GM19372 (cell line): ENCODE measurements around the gene PIK3CB.

ENCODE experiments used
- ATAC-seq: cut with Tn5 transposase; IDR thresholded peaks from one replicate; pipeline ENCODE4 v1.9.1; 2021; ENCODE audit warnings: mild to moderate bottlenecking, low read depth, moderate library complexity; ENCODE audit not compliant: unreplicated experiment

PIK3CB gene

GRCh38 chr3:138834596-138835396, at the start of gene PIK3CB:
Gene PIK3CB (minus strand): TSS chr3:138834928. CDS start chr3:138759343, 75,585 bp downstream.
- ATAC-seq: peak; percentile 85

- ATAC-seq: no peak
These were observed 46.5 kb upstream of the PIK3CB start for GRCh38 chr3:138881233-138881632.

- no peak for ATAC-seq
These were observed 45.0 kb upstream of the PIK3CB start for GRCh38 chr3:138879541-138880380.

GRCh38 chr3:138877226-138877625, 42.5 kb upstream of the PIK3CB start:
- ATAC-seq: no peak

GRCh38 chr3:138875754-138876664, 41.3 kb upstream of the PIK3CB start:
- no peak for ATAC-seq

GRCh38 chr3:138875096-138875753, 40.5 kb upstream of the PIK3CB start:
- ATAC-seq: no peak

GRCh38 chr3:138873471-138874278, 38.9 kb upstream of the PIK3CB start:
- no peak for ATAC-seq

- ATAC-seq: no peak
These were observed 37.9 kb upstream of the PIK3CB start for GRCh38 chr3:138872632-138873031.

- no peak for ATAC-seq
These were observed 33.3 kb upstream of the PIK3CB start for GRCh38 chr3:138867996-138868395.

GRCh38 chr3:138863776-138864113, 29.0 kb upstream of the PIK3CB start:
- ATAC-seq: no peak

- no peak for ATAC-seq
These were observed 28.4 kb upstream of the PIK3CB start for GRCh38 chr3:138862924-138863775.

- ATAC-seq: no peak
These were observed 27.8 kb upstream of the PIK3CB start for GRCh38 chr3:138862531-138862923.

GRCh38 chr3:138861798-138862197, 27.1 kb upstream of the PIK3CB start:
- no peak for ATAC-seq

- no peak for ATAC-seq
These were observed 22.1 kb upstream of the PIK3CB start for GRCh38 chr3:138856799-138857198.

GRCh38 chr3:138854940-138855339, 20.2 kb upstream of the PIK3CB start:
- ATAC-seq: no peak

GRCh38 chr3:138854204-138854603, 19.5 kb upstream of the PIK3CB start:
- ATAC-seq: no peak

- no peak for ATAC-seq
These were observed 15.4 kb upstream of the PIK3CB start for GRCh38 chr3:138850151-138850550.

GRCh38 chr3:138849222-138849940, 14.7 kb upstream of the PIK3CB start:
- no peak for ATAC-seq
